Stimulated activated CD8-positive, alpha-beta memory T cell treated with anti-CD3 and anti-CD28 coated beads, Interleukin-12 subunit alpha, Interleukin-12 subunit beta, amount 100 ng/mL, for 24 hours (primary cell): Measurements from ENCODE around the gene ACSL6.

Experiments
- DNase-seq: peaks from one replicate; pipeline ENCODE4 v3.0.0-alpha.2; 2020; ENCODE audit errors: extremely low read depth

Gene ACSL6

GRCh38 chr5:132011622-132012343 lies at the start of gene ACSL6:
ACSL6 (minus strand) TSS chr5:132011658; CDS start chr5:132011553, 105 bp downstream.
- DNase-seq = no peak

DNA sequence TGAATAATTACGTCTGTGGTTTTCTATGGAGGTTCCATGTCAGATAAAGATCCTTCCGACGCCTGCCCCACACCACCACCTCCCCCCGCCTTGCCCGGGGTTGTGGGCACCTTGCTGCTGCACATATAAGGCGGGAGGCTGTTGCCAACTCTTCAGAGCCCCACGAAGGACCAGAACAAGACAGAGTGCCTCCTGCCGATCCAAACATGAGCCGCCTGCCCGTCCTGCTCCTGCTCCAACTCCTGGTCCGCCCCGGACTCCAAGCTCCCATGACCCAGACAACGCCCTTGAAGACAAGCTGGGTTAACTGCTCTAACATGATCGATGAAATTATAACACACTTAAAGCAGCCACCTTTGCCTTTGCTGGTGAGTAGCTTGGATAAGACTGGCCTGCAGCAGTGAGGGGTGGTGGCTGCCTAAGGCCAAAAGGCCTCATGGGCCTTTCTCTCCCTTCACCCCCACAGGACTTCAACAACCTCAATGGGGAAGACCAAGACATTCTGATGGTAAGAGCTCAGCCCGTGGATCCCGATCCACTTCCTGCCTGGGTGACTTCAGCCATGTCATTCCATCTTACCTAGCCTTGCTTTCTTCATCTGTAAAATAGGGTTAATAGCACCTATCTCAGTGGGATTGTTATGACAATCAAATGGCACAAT lies 49.2 kb upstream of the ACSL6 start, which contains the start of gene IL3:
TSS of gene IL3 (plus strand) at position 155 of the 661 bp plus-strand sequence. CDS start at position 207, 52 bp downstream.
- no peak for DNase-seq

- DNase-seq = no peak
These were observed 48.4 kb upstream of the ACSL6 start for GRCh38 chr5:132059696-132060500.

DNA sequence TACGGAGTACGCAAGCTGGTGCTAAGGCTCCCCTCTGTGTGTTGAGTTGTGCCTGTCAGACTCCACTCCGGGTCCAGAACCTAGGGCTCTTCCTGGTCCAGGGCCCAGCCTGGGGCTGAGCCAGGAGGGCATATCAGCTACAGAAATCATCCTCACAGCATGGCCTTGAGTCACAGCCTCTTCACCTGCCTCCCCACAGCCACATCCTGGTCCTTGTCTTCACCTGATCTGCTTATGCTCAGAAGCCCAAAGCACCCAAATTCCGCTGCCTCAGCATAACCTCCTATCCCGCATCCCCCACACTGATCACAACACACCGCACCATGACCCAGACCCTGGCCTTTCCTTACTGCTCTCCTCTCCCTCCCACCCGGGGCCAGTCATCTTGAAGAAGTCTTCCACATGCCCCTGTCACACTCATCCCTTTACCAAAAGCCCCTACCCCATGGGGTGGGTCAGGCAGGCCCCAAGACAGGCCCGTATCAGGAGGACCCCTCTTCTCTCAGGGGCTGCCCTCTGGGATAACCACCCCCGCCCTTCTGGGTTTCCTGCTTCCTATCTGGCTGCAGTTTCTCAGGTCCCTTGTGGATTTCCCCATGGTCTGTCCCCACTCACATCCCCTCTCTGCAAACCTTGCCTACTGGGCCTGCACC lies 47.7 kb upstream of the ACSL6 start:
- no peak for DNase-seq

- no peak for DNase-seq
These were observed 47.2 kb upstream of the ACSL6 start for GRCh38 chr5:132058646-132059042.

- no peak for DNase-seq
These were observed 46.2 kb upstream of the ACSL6 start for GRCh38 chr5:132057498-132058255.

- no peak for DNase-seq
These were observed 45.4 kb upstream of the ACSL6 start for GRCh38 chr5:132056610-132057497.

DNA sequence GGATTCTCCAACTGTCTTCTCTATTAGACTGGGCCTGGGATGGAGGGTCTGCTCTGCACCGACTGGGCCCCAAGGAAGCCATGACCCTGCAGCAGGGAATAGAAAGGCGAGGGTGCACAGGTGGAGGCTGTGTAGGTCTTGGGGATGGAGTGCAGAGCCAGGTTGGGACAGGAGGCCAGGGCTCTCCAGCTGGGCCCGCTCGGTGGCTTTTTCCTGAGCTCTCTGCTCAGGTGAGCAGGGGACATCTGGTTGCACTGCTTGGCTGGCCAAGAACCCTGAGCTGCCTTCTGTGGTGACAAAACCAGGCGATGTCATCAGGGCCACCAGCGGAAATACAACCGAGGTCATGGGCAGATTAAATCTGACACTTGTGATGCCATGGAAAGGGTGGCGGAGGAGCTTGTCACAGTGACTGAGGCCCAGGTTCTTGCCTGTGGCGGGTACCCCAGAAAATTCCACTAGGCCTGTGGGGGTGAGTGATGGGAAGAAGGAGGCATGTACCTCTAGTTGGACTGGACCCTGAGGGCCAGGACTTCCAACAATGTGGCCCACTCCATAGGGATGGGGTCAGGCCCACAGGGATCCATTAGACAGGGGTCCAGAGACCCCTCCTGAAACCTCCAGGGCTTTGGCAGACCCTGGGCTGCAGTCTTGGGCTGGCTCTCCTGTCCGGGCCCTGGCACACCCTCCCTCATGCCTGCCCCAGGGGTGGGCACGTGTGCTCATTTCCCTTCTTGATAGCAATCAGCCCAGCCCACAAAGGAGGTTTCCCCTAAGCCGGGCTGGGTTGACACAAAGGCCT lies 44.6 kb upstream of the ACSL6 start:
- DNase-seq = no peak

- no peak for DNase-seq
These were observed 44.0 kb upstream of the ACSL6 start for GRCh38 chr5:132055441-132055807.

DNA sequence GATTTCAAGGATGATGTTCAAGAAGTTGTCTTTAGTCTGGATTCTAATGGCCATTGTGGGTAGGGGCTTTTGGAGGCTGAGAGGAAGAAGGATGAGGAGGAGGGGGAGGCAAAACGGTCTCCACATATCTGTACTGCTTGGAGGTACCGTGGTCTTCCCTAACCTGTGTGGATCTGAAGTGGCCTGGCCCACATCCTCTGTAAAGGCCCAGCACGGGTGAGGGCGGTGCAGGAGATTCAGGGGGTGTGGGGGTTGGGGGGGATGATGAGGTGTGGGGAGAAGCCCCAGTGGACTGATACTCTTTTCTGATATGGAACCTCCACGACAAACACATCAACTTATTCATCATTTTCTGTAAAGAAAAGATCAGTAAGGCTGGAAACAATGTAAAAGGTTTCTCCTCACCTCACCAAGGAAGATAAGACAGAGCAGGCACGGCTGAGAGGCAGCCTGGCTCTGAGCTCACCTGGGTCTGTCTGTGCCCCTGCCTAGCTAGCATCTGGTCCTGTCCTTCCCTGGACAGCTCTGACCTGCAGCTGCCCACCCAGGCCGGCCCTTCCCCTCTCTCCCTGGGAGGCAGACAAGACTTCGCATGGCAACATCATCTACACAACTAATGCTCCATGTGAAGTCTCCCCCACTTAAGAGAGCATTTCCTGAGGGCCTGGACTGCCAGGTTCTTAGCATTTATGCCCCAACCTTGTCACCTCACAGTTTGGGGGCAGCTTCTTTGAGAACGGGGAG lies 43.4 kb upstream of the ACSL6 start:
- DNase-seq = no peak

- no peak for DNase-seq
These were observed 42.7 kb upstream of the ACSL6 start for GRCh38 chr5:132054031-132054696.

GRCh38 chr5:132053483-132053882 lies 42.0 kb upstream of the ACSL6 start:
- no peak for DNase-seq

GRCh38 chr5:132052520-132052919 lies 41.1 kb upstream of the ACSL6 start:
- no peak for DNase-seq

DNA sequence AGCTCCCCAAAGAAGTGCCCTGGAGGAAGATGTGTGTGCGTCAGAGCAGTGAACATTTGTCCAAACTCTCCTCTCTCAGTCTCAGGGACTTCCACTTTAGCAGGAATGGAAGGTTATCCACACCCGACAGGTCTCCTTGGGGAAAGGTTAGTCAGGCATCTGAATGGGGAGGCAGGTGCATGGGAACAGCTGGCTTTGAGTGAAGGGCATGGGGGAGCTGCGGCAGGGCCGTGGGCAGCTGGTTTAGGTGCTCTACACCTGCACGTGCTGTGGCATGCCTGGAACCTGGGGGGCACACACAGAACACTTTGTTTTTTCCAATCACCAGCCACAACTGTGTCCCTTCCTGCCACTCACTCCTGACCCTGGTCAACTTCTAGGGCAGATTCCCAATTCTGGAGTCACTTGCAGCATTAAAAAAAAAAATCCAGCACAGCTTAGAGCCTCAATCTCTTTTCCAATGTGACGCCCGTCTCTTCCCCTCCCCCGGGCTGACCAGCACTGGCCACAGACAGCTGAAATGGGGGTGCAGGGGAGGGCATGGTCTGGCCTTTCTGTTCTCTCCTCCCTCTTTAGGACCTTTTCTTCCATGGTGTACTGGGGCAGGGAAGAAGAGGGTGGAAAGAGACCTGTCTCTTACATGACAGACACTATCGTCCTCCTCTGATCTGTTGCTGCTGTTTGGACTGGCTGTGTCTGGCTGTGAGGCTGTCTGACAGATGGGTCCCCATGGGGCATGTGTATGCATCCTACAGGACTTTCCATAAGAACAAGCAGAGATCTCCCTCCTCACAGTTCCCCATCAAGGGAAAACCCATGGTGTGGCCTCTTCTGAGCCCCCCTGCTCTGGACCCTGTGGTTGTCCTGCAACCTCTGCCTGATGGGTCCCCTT lies 39.4 kb upstream of the ACSL6 start:
- no peak for DNase-seq

DNA sequence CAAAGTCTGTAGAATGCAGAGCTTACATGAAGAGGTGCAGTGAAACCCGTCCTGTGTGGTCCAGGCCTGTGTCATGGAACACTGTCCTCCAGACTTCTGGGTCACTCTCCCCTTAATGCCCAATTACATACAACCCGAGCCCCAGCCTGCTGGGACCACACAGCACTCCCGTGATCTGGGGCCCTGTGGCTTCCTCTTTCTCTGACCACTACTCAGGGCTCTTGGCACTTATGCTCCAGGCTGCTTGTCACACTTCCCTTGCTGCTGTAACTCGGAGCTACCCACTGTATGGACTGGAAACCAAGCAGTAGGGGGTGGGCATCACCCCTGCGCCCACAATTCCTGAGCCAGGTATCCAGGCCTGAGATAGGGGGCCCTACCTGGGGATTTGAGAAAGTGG lies 38.7 kb upstream of the ACSL6 start:
- no peak for DNase-seq

DNA sequence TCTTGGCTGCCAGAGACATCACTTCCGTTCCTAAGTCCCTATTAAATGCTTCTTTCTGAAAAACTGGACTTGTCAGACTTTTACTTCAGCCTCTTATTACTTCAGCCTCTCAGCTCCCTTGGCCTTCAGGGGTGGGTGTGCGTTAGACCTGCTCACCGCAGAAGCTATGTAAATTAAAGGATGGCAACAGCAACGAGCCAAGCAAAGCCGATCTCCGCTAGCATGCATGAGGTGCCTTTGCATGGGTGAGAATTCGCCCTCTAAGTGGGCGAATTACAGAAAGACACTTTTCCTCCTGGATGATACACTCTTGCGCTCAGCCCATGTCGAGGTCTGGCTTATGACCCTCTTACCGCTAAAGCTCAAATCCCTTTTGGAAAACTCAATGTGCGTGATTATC lies 38.1 kb upstream of the ACSL6 start:
- DNase-seq = no peak

GRCh38 chr5:132049093-132049492 lies 37.6 kb upstream of the ACSL6 start:
- DNase-seq = no peak
